Measurements from ENCODE around the gene BSND.

BSND gene

GRCh38 chr1:54994355-54994990 is 4.3 kb upstream of the BSND start:
- no peak for DNase-seq

- DNase-seq, result no peak
These were observed 3.5 kb upstream of the BSND start for GRCh38 chr1:54995013-54995760.

GRCh38 chr1:54995835-54996234 is 2.9 kb upstream of the BSND start:
- peak; percentile 31 to 45 for DNase-seq

- peak; percentile 90 to 95 for DNase-seq
These were observed 2.3 kb upstream of the BSND start for GRCh38 chr1:54996359-54996868.

GRCh38 chr1:54996869-54997710 is 1.6 kb upstream of the BSND start:
- peak in 1 of 2 experiments; percentile 28 for DNase-seq

GRCh38 chr1:54997711-54997986 is 1.1 kb upstream of the BSND start:
- no peak for DNase-seq

GRCh38 chr1:54998100-54998499 is 633 bp upstream of the BSND start:
- no peak for DNase-seq

- no peak for DNase-seq
These were observed 1.7 kb downstream of the BSND start for GRCh38 chr1:55000110-55001085.

GRCh38 chr1:55001311-55001710 is 2.6 kb downstream of the BSND start:
- DNase-seq, result no peak

GRCh38 chr1:55002686-55003085 is 4.0 kb downstream of the BSND start:
- DNase-seq, result no peak

- DNase-seq, result peak in 1 of 2 experiments; percentile 30
These were observed 6.8 kb downstream of the BSND start for GRCh38 chr1:55005351-55006140.

- DNase-seq, result no peak
These were observed 8.2 kb downstream of the BSND start for GRCh38 chr1:55006931-55007330.

- DNase-seq, result no peak
These were observed 8.9 kb downstream of the BSND start for GRCh38 chr1:55007625-55008024.

GRCh38 chr1:55010194-55010886 is 11.6 kb downstream of the BSND start:
- no peak for DNase-seq

GRCh38 chr1:55010887-55011217 is 12.1 kb downstream of the BSND start:
- no peak for DNase-seq

- no peak for DNase-seq
These were observed 13.9 kb downstream of the BSND start for GRCh38 chr1:55012661-55013060.

- no peak for DNase-seq
These were observed 16.4 kb downstream of the BSND start for GRCh38 chr1:55015123-55015522.

- DNase-seq, result no peak
These were observed 17.2 kb downstream of the BSND start for GRCh38 chr1:55015731-55016620.

- DNase-seq, result no peak
These were observed 19.7 kb downstream of the BSND start for GRCh38 chr1:55018395-55018794.

- peak; percentile 81 to 86 for DNase-seq
These were observed 23.3 kb downstream of the BSND start for GRCh38 chr1:55021942-55022546.

Data from activated T-cell treated with anti-CD3 and anti-CD28 coated beads, Interleukin-2, amount 50 U/mL, for 48 hours (primary cell).